Measurements from ENCODE around the gene PTPRT. TPM values are rescaled to one million over a fixed set of nuclear protein-coding genes. Genes with fewer than 3 reads are reported as not detected.

The PTPRT gene
- total RNA-seq, 1 donor from 2014 or later: not detected

- no peak for DNase-seq (ENCODE audit: extremely low spot score, unreplicated experiment)
- no peaks in the 10 kb centered on the region for H3K9me3 Mint-ChIP-seq (ENCODE audit: unreplicated experiment)
- no peak overlapping the region for H3K4me3 Mint-ChIP-seq (ENCODE audit: unreplicated experiment)
- peaks cover 2% of the 10 kb centered on the region for H3K4me1 Mint-ChIP-seq (ENCODE audit: unreplicated experiment)
- H3K27me3 Mint-ChIP-seq (ENCODE audit: unreplicated experiment): peaks cover 14% of the 10 kb centered on the region
- no peaks in the 10 kb centered on the region for H3K36me3 Mint-ChIP-seq (ENCODE audit: unreplicated experiment)
- H3K27ac Mint-ChIP-seq (ENCODE audit: unreplicated experiment): no peak overlapping the region
- TF ChIP-seq, protein P1, sequence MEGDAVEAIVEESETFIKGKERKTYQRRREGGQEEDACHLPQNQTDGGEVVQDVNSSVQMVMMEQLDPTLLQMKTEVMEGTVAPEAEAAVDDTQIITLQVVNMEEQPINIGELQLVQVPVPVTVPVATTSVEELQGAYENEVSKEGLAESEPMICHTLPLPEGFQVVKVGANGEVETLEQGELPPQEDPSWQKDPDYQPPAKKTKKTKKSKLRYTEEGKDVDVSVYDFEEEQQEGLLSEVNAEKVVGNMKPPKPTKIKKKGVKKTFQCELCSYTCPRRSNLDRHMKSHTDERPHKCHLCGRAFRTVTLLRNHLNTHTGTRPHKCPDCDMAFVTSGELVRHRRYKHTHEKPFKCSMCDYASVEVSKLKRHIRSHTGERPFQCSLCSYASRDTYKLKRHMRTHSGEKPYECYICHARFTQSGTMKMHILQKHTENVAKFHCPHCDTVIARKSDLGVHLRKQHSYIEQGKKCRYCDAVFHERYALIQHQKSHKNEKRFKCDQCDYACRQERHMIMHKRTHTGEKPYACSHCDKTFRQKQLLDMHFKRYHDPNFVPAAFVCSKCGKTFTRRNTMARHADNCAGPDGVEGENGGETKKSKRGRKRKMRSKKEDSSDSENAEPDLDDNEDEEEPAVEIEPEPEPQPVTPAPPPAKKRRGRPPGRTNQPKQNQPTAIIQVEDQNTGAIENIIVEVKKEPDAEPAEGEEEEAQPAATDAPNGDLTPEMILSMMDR (IDR thresholded peaks at IDR 0.05): no peak
Measured at GRCh38 chr20:43183536-43184070, 6.1 kb downstream of the PTPRT start.

DNA sequence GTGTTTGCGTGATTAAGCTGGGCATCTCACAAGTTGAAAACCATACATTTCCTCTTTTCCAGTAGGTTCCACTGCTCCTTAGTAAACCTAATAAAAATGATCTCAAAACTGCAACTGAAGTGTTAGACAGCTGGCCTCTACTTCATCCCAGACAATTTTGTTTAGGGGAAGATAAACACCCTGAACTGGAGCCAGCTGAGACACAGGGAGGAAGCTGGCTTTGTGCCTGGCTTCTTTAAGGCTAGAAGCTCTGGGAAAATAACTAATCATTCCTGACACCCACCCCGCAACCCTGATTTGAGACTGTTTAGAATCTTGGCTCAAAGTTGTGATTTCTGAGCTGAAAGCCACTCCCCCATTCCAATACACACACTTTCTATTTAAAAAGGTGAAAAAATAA lies 11.6 kb downstream of the PTPRT start:
- H3K27me3 Mint-ChIP-seq (ENCODE audit: unreplicated experiment): no peaks in the 10 kb centered on the region
- no peak overlapping the region for H3K27ac Mint-ChIP-seq (ENCODE audit: unreplicated experiment)
- no peaks in the 10 kb centered on the region for H3K36me3 Mint-ChIP-seq (ENCODE audit: unreplicated experiment)
- no peak overlapping the region for H3K4me3 Mint-ChIP-seq (ENCODE audit: unreplicated experiment)
- TF ChIP-seq, protein P1 (IDR thresholded peaks at IDR 0.05): no peak
- H3K9me3 Mint-ChIP-seq (ENCODE audit: unreplicated experiment): no peaks in the 10 kb centered on the region
- no peaks in the 10 kb centered on the region for H3K4me1 Mint-ChIP-seq (ENCODE audit: unreplicated experiment)
- DNase-seq (ENCODE audit: extremely low spot score, unreplicated experiment): no peak

- Mint-ChIP-seq H3K9me3 (ENCODE audit: unreplicated experiment) (no peaks in the 10 kb centered on the region), H3K27me3 (ENCODE audit: unreplicated experiment) (no peaks in the 10 kb centered on the region), H3K27ac (ENCODE audit: unreplicated experiment) (no peak overlapping the region)
Measured at GRCh38 chr20:43176726-43177125, 13.0 kb downstream of the PTPRT start.

DNA sequence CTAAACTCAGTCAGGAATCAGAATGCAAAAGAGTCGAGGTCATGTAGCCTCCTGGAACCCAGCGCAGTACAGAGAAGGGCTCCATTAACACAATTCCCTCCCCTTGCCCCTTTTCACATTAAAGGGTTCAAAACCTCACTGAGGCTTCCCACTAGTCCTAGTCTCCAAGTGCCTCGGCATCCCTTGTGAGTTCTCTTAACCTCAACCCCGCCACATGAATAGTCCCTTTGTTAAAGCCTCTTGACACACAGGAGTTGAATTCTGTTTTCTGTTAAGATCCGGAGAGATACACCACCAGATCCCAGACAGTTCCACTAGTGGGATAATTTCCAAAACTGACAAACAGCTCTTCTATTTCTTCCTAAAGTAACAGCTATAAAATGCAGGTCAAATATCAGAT lies 17.8 kb downstream of the PTPRT start:
- Mint-ChIP-seq H3K4me1 (ENCODE audit: unreplicated experiment) (no peaks in the 10 kb centered on the region), H3K9me3 (ENCODE audit: unreplicated experiment) (peaks cover 6% of the 10 kb centered on the region), H3K27ac (ENCODE audit: unreplicated experiment) (no peak overlapping the region), H3K36me3 (ENCODE audit: unreplicated experiment) (no peaks in the 10 kb centered on the region), H3K27me3 (ENCODE audit: unreplicated experiment) (no peaks in the 10 kb centered on the region), H3K4me3 (ENCODE audit: unreplicated experiment) (no peak overlapping the region)
- TF ChIP-seq, protein P1 (IDR thresholded peaks at IDR 0.05): no peak
- no peak for DNase-seq (ENCODE audit: extremely low spot score, unreplicated experiment)

More at GRCh38 chr20:43176726-43177125, 13.0 kb downstream of the PTPRT start:
- Mint-ChIP-seq H3K36me3 (ENCODE audit: unreplicated experiment) (no peaks in the 10 kb centered on the region), H3K4me3 (ENCODE audit: unreplicated experiment) (no peak overlapping the region), H3K4me1 (ENCODE audit: unreplicated experiment) (no peaks in the 10 kb centered on the region)
- no peak for DNase-seq (ENCODE audit: extremely low spot score, unreplicated experiment)
- TF ChIP-seq, protein P1 (IDR thresholded peaks at IDR 0.05): no peak

DNA sequence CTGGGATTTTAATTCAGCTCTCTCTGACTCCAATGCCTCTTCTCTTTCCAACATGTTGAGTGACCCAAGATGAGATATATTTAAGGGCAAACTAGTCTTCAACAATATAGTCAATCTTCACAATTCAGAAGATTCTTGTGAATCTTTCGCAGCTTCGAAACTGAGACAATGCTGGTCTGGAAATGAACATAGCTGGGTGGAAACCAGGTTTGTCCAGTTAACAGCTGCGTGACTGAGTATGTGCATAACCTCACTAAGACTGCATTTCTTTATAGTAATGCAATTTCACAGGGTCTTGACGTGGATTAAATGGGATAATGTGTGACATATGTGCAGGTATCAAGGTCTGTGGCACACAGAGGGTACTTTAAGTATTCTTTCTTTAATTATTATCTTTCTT lies 18.9 kb downstream of the PTPRT start:
- Mint-ChIP-seq H3K4me1 (ENCODE audit: unreplicated experiment) (no peaks in the 10 kb centered on the region), H3K4me3 (ENCODE audit: unreplicated experiment) (no peak overlapping the region), H3K27ac (ENCODE audit: unreplicated experiment) (no peak overlapping the region), H3K36me3 (ENCODE audit: unreplicated experiment) (no peaks in the 10 kb centered on the region), H3K27me3 (ENCODE audit: unreplicated experiment) (no peaks in the 10 kb centered on the region), H3K9me3 (ENCODE audit: unreplicated experiment) (peaks cover 12% of the 10 kb centered on the region)
- no peak for DNase-seq (ENCODE audit: extremely low spot score, unreplicated experiment)
- TF ChIP-seq, protein P1 (IDR thresholded peaks at IDR 0.05): no peak
